PFSK-1 (cell line): ENCODE data around the gene ATP6V1F.

Experiments
- SIN3A ChIP-seq: IDR thresholded peaks from 2 replicates; pipeline ENCODE4 v1.6.1; 2012; ENCODE audit warnings: mild to moderate bottlenecking, low read length, moderate library complexity, borderline replicate concordance; ENCODE audit not compliant: insufficient read depth
- TF ChIP-seq, protein P1 (sequence below), 2 experiments: IDR thresholded peaks; 2 replicates each; pipeline versions ENCODE4 v1.6.1 to v1.8.0; 2011 to 2012; ENCODE audit warnings: low read depth in 2 of 2, low read length in 2 of 2, control low read depth in 1 of 2, inconsistent platforms in 1 of 2, mild to moderate bottlenecking in 1 of 2, moderate library complexity in 1 of 2; ENCODE audit not compliant: insufficient read depth in 1 of 2

DNA sequence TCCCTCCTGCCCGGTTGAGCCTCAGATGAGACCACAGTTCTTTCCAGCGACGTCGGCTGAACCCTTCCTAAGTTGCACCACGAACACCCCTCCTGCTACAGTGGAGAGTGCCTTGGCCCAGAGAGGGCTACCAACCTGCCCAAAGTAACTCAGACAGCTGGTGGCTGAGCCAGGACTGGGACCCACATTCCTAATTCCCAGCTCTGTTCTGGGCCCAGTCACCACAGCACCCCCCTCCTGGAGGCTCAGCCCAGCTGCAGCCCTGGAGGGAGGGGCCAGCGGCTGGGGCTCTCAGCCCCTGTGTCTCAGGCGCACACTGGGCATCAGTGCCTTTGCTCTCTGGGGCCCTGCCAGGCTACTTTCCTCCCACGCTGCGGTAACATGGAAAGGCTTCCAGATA, 10.6 kb downstream of the ATP6V1F start:
- no peak for TF ChIP-seq SIN3A
- TF ChIP-seq, protein P1, sequence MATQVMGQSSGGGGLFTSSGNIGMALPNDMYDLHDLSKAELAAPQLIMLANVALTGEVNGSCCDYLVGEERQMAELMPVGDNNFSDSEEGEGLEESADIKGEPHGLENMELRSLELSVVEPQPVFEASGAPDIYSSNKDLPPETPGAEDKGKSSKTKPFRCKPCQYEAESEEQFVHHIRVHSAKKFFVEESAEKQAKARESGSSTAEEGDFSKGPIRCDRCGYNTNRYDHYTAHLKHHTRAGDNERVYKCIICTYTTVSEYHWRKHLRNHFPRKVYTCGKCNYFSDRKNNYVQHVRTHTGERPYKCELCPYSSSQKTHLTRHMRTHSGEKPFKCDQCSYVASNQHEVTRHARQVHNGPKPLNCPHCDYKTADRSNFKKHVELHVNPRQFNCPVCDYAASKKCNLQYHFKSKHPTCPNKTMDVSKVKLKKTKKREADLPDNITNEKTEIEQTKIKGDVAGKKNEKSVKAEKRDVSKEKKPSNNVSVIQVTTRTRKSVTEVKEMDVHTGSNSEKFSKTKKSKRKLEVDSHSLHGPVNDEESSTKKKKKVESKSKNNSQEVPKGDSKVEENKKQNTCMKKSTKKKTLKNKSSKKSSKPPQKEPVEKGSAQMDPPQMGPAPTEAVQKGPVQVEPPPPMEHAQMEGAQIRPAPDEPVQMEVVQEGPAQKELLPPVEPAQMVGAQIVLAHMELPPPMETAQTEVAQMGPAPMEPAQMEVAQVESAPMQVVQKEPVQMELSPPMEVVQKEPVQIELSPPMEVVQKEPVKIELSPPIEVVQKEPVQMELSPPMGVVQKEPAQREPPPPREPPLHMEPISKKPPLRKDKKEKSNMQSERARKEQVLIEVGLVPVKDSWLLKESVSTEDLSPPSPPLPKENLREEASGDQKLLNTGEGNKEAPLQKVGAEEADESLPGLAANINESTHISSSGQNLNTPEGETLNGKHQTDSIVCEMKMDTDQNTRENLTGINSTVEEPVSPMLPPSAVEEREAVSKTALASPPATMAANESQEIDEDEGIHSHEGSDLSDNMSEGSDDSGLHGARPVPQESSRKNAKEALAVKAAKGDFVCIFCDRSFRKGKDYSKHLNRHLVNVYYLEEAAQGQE (IDR thresholded peaks at IDR 0.05; ENCODE audit: insufficient read depth in 1 of 2, low read depth in 2 of 2, low read length in 2 of 2): no peak
